Measurements from ENCODE around the gene DEFB118.

- no peak for TF ChIP-seq CTCF (optimal IDR thresholded peaks at IDR 0.05 in 1 of 3, IDR thresholded peaks at IDR 0.05 in 1 of 3, conservative IDR thresholded peaks at IDR 0.05 in 1 of 3; ENCODE audit: extremely low read depth in 1 of 3, insufficient read depth in 2 of 3, low read length in 3 of 3)
- no peak for TF ChIP-seq EZH2 (IDR thresholded peaks at IDR 0.05; ENCODE audit: low read length)
Observed at GRCh38 chr20:31368301-31368700, at the start of gene DEFB118.

Measured in keratinocyte (primary cell).